Brain pericyte (primary cell): Measurements from ENCODE around the gene RBM10.
"Not testable (repeated sequence)": the region's sequence is repeated elsewhere in the genome, so short reads cannot be mapped to it uniquely, and the experiment has no call there.

Source experiments
- DNase-seq: peaks from one replicate; pipeline ENCODE4 v3.0.0-alpha.2; 2012; ENCODE audit warnings: low read depth, low spot score

The RBM10 gene, protein sequence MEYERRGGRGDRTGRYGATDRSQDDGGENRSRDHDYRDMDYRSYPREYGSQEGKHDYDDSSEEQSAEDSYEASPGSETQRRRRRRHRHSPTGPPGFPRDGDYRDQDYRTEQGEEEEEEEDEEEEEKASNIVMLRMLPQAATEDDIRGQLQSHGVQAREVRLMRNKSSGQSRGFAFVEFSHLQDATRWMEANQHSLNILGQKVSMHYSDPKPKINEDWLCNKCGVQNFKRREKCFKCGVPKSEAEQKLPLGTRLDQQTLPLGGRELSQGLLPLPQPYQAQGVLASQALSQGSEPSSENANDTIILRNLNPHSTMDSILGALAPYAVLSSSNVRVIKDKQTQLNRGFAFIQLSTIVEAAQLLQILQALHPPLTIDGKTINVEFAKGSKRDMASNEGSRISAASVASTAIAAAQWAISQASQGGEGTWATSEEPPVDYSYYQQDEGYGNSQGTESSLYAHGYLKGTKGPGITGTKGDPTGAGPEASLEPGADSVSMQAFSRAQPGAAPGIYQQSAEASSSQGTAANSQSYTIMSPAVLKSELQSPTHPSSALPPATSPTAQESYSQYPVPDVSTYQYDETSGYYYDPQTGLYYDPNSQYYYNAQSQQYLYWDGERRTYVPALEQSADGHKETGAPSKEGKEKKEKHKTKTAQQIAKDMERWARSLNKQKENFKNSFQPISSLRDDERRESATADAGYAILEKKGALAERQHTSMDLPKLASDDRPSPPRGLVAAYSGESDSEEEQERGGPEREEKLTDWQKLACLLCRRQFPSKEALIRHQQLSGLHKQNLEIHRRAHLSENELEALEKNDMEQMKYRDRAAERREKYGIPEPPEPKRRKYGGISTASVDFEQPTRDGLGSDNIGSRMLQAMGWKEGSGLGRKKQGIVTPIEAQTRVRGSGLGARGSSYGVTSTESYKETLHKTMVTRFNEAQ

GRCh38 chrX:47144626-47145394 lies at the start of gene RBM10, which contains the start of gene NDUFB11:
Gene RBM10 (plus strand): TSS chrX:47145221. CDS start chrX:47147482, 2,261 bp downstream.
Gene NDUFB11 (minus strand): TSS chrX:47144702. CDS start chrX:47144679, 23 bp downstream.
- DNase-seq: peak; percentile 79

DNA sequence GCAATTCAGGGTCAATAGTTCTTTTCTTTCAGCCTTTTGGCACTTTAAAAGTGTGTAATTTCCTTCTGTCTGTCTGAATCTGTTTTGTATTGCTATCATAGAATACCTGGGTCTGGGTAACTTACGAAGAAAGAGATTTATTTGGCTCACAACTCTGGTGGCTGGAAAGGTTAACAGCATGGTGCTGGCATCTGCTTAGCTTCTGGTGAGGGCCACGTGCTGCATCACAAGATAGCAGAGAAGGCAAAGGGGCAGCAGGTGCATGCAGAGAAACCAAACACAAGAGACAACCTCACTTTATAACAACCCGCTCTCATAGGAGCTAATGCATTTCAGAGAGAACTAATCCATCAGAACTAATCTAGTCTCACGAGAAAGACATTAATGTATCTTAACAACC lies 48.0 kb upstream of the RBM10 start:
- no peak for DNase-seq

GRCh38 chrX:47098338-47099094 lies 46.5 kb upstream of the RBM10 start:
- DNase-seq: no peak

DNA sequence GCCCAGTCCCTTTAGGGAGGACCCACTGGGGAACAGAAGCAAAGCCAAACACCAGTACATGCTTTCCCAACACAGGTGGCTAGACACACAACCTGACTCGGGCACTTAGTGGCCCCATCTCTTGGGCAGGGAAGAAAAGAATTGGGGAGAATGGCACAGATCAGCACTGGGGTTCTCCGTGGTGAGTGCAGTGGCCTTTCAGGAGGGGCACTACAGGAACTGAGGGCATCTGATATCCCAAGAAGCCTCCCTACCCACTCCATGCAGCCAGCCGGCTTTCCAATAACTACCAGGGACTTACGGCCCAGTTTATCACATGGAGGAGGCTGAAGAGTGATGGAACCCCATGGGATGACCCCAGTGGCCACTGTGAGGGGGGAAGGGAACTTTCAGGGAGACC lies 43.8 kb upstream of the RBM10 start:
- no peak for DNase-seq

GRCh38 chrX:47110936-47111615 lies 33.9 kb upstream of the RBM10 start:
- DNase-seq: not testable (repeated sequence)

- no peak for DNase-seq
Measured at GRCh38 chrX:47112316-47112954, 32.6 kb upstream of the RBM10 start.

GRCh38 chrX:47116551-47117110 lies 28.4 kb upstream of the RBM10 start:
- not testable (repeated sequence) for DNase-seq

- DNase-seq: not testable (repeated sequence)
Measured at GRCh38 chrX:47124466-47124865, 20.6 kb upstream of the RBM10 start.

GRCh38 chrX:47129157-47129898 lies 15.7 kb upstream of the RBM10 start:
- peak; percentile 89 for DNase-seq

DNA sequence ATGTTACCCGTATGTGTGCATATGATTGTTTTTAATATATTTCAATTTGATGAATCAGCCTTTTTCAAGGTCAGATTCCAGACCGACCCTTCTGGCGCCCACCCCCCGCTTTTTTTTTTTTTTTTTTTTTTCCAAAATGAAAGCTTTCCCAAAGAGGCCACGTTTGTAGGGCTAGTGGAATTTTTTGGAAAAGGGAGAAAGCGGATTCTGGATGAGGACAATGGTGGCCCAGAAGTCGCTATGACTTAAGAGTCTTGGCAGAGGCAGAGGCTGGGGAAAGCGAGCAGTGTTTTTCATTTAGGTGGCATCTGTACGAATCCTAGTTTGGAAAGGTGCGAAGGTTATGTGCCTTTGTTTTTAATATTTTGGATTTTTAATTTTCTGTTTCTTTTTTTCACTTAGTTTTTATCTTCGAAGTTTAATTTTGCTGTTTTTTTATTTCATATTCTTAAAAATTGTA lies 15.1 kb upstream of the RBM10 start:
- DNase-seq: no peak

- DNase-seq: no peak
Measured at GRCh38 chrX:47133493-47133892, 11.5 kb upstream of the RBM10 start.

DNA sequence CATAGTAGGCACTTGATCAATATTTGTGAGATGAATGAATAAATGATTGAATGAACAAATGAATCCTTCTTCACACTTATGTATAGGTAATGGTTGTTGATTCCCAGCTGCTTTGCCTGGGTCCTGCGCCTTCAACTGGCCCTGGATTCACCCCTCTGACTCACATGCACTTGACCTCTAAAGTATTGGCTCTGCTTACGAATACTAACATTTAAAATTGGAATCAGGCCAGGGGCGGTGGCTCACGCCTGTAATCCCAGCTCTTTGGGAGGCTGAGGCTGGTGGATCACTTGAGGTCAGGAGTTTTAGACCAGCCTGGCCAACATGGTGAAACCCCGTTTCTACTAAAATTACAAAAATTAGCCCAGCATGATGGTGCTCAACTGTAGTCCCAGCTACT lies 9.4 kb upstream of the RBM10 start:
- DNase-seq: not testable (repeated sequence)

- DNase-seq: no peak
Measured at GRCh38 chrX:47138171-47138570, 6.8 kb upstream of the RBM10 start.

DNA sequence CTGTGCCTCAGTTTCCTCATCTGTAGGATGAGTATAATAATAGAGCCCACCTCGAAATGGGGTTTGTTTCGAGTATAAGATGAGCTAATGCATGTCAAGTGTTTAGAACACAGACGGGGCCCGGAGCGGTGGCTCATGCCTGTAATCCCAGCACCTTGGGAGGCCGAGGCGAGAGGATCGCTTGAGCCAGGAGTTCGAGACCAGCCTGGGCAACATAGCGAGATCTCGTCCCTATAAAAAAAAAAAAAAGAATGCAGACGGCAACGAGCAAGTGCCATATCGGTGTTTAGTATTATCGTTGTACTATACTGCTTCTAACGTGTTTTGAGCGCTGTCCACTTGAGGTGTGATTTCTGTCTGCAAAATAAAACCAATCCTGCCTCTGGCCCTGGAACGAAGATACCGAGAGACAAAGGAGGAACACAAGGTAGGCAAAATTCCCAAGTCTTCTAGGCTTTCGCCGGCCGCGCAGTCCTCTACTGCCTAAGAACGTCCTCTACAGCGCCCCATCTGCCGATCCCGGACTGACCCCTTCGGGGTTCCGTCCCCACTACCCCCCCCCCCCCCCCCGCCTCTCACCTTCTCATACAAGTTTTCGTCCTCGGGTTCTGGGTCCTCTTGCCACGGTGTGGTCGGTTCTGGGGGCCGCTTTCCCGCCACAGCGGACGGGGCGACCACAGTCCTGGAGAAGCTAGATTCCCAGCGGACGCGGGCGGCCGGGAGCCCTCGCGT lies 961 bp upstream of the RBM10 start:
- peak; percentile 18 for DNase-seq

DNA sequence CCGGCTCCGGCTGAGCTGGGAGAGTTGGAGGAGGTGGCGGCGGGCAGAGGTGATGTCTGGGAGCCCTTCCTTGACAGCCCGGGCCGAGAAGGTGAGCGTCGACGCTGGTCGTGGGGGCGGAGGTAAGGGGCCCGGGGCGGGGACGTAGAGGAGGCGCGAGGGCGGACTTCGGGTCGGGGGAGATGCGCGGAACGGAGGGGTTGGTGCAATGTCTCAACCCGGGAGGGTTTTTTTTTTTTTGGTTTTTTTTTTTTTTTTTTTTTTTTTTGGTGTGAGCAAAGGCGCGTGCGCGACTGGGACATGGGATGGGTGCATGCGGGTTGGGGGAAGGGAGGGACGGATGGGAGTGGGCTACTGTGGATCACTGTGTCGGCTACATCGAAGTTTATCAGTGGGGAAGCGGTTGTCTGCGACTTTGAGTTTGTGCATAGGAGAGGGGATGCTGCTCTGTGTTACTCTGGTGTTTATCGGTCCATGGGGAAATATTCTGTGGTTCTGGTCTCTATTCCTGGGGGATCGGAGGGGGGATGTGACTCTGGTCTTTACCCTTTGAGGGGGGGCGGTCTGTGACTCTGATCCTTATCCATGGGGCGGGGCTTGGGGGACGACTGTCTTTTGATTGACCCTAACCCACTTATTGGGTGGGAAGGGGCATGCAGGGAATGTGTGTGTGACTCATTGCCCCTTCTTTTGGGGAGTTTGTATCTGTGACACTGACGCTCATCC lies 537 bp downstream of the RBM10 start:
- no peak for DNase-seq

GRCh38 chrX:47146121-47146935 lies 1.3 kb downstream of the RBM10 start:
- DNase-seq: no peak
